Activated T-cell treated with anti-CD3 and anti-CD28 coated beads, Interleukin-2, amount 50 U/mL, for 4 hours (primary cell): ENCODE data around the gene RRAGB. TPM values are rescaled to one million over a fixed set of nuclear protein-coding genes. Genes with fewer than 3 reads are reported as not detected.
"Not testable (repeated sequence)": the region's sequence is repeated elsewhere in the genome, so short reads cannot be mapped to it uniquely, and the experiment has no call there.

Experiments
- ATAC-seq, 2 donors: fragments of 200-7000 bp; cut with Tn5 transposase; one replicate each; pipeline ENCODE4 v1.10.0; 2021
- DNase-seq: peaks from one replicate; pipeline ENCODE4 v3.0.0-alpha.2; 2020
- H3K27me3 Mint-ChIP-seq: one replicate; pipeline ENCODE4 v1.8.0; 2021; ENCODE audit warnings: low read depth, mixed read lengths
- H3K36me3 Mint-ChIP-seq: one replicate; pipeline ENCODE4 v1.8.0; 2022; ENCODE audit warnings: mixed read lengths; ENCODE audit not compliant: insufficient read depth
- H3K4me1 Mint-ChIP-seq: one replicate; pipeline ENCODE4 v1.8.0; 2021; ENCODE audit warnings: low read depth, mixed read lengths
- H3K4me3 Mint-ChIP-seq: one replicate; pipeline ENCODE4 v1.8.0; 2021; ENCODE audit warnings: mild to moderate bottlenecking, moderate library complexity, mixed read lengths
- H3K9me3 Mint-ChIP-seq: one replicate; pipeline ENCODE4 v1.8.0; 2021; ENCODE audit warnings: mixed read lengths
- total RNA-seq, 3 donors: library from RNA; stranded (reverse); gene quantifications; one replicate each; pipeline ENCODE4 v1.2.1, GENCODE V29; 2021

RRAGB gene
- total RNA-seq, 3 donors from 2014 or later, result 4.4 to 8.3 (median 5.2) TPM

- DNase-seq (no peak), ATAC-seq (no peak)
- no peaks in the 10 kb centered on the region for H3K27me3 Mint-ChIP-seq
- peaks cover 42% of the 10 kb centered on the region for H3K36me3 Mint-ChIP-seq
- H3K9me3 Mint-ChIP-seq, result peaks cover 5% of the 10 kb centered on the region
- H3K4me1 Mint-ChIP-seq, result peaks cover 10% of the 10 kb centered on the region
- H3K4me3 Mint-ChIP-seq, result no peak overlapping the region
These were observed 14.3 kb downstream of the RRAGB start for GRCh38 chrX:55731826-55732225.

- Mint-ChIP-seq H3K27me3 (no peaks in the 10 kb centered on the region), H3K9me3 (peaks cover 5% of the 10 kb centered on the region), H3K4me3 (no peak overlapping the region), H3K4me1 (peaks cover 3% of the 10 kb centered on the region), H3K36me3 (peaks cover 25% of the 10 kb centered on the region)
- ATAC-seq, result no peak
- DNase-seq, result no peak
These were observed 21.4 kb downstream of the RRAGB start for GRCh38 chrX:55738969-55739368.

GRCh38 chrX:55742649-55743048 lies 25.1 kb downstream of the RRAGB start:
- Mint-ChIP-seq H3K4me3 (no peak overlapping the region), H3K27me3 (no peaks in the 10 kb centered on the region), H3K9me3 (no peaks in the 10 kb centered on the region), H3K36me3 (peaks cover 19% of the 10 kb centered on the region), H3K4me1 (no peaks in the 10 kb centered on the region)
- DNase-seq (no peak), ATAC-seq (no peak)

- peaks cover 13% of the 10 kb centered on the region for H3K36me3 Mint-ChIP-seq
- not testable (repeated sequence) for DNase-seq, H3K27me3 Mint-ChIP-seq, H3K4me3 Mint-ChIP-seq, H3K9me3 Mint-ChIP-seq, ATAC-seq, H3K4me1 Mint-ChIP-seq
These were observed 30.9 kb downstream of the RRAGB start for GRCh38 chrX:55748463-55748862.

- no peak overlapping the region for H3K4me3 Mint-ChIP-seq
- DNase-seq (no peak), ATAC-seq (no peak)
- no peaks in the 10 kb centered on the region for H3K4me1 Mint-ChIP-seq
- H3K27me3 Mint-ChIP-seq, result no peaks in the 10 kb centered on the region
- H3K9me3 Mint-ChIP-seq, result no peaks in the 10 kb centered on the region
- H3K36me3 Mint-ChIP-seq, result peaks cover 10% of the 10 kb centered on the region
These were observed 32.7 kb downstream of the RRAGB start for GRCh38 chrX:55750256-55750655.

GRCh38 chrX:55754861-55755294 lies 37.3 kb downstream of the RRAGB start:
- DNase-seq, result no peak
- ATAC-seq, result peak; percentile 70 to 93
- Mint-ChIP-seq H3K27me3 (no peaks in the 10 kb centered on the region), H3K4me3 (no peak overlapping the region), H3K4me1 (no peaks in the 10 kb centered on the region), H3K36me3 (peaks cover 15% of the 10 kb centered on the region), H3K9me3 (no peaks in the 10 kb centered on the region)

GRCh38 chrX:55758033-55758432 lies 40.5 kb downstream of the RRAGB start:
- Mint-ChIP-seq H3K4me1 (no peaks in the 10 kb centered on the region), H3K27me3 (no peaks in the 10 kb centered on the region), H3K9me3 (no peaks in the 10 kb centered on the region), H3K4me3 (no peak overlapping the region), H3K36me3 (peaks cover 23% of the 10 kb centered on the region)
- ATAC-seq, result no peak
- no peak for DNase-seq

- Mint-ChIP-seq H3K4me1 (no peaks in the 10 kb centered on the region), H3K9me3 (no peaks in the 10 kb centered on the region), H3K4me3 (no peak overlapping the region), H3K36me3 (peaks cover 28% of the 10 kb centered on the region), H3K27me3 (no peaks in the 10 kb centered on the region)
- ATAC-seq (no peak), DNase-seq (no peak)
These were observed 41.9 kb downstream of the RRAGB start for GRCh38 chrX:55759478-55759877.

GRCh38 chrX:55767100-55767499 lies 49.6 kb downstream of the RRAGB start:
- Mint-ChIP-seq H3K27me3 (no peaks in the 10 kb centered on the region), H3K9me3 (no peaks in the 10 kb centered on the region), H3K36me3 (peaks cover 28% of the 10 kb centered on the region), H3K4me3 (no peak overlapping the region), H3K4me1 (no peaks in the 10 kb centered on the region)
- no peak for DNase-seq
- ATAC-seq, result no peak

- not testable (repeated sequence) for DNase-seq, H3K27me3 Mint-ChIP-seq, ATAC-seq, H3K4me1 Mint-ChIP-seq, H3K4me3 Mint-ChIP-seq, H3K9me3 Mint-ChIP-seq
- peaks cover 36% of the 10 kb centered on the region for H3K36me3 Mint-ChIP-seq
These were observed 56.9 kb downstream of the RRAGB start for GRCh38 chrX:55774419-55774818.

GRCh38 chrX:55777596-55777995 lies 60.0 kb downstream of the RRAGB start:
- DNase-seq (no peak), ATAC-seq (no peak)
- H3K4me1 Mint-ChIP-seq, result no peaks in the 10 kb centered on the region
- peaks cover 4% of the 10 kb centered on the region for H3K9me3 Mint-ChIP-seq
- no peaks in the 10 kb centered on the region for H3K27me3 Mint-ChIP-seq
- H3K4me3 Mint-ChIP-seq, result no peak overlapping the region
- H3K36me3 Mint-ChIP-seq, result peaks cover 20% of the 10 kb centered on the region

GRCh38 chrX:55778322-55778721 lies 60.8 kb downstream of the RRAGB start:
- DNase-seq, result no peak
- no peaks in the 10 kb centered on the region for H3K4me1 Mint-ChIP-seq
- no peaks in the 10 kb centered on the region for H3K27me3 Mint-ChIP-seq
- H3K4me3 Mint-ChIP-seq, result no peak overlapping the region
- ATAC-seq, result no peak
- peaks cover 3% of the 10 kb centered on the region for H3K9me3 Mint-ChIP-seq
- H3K36me3 Mint-ChIP-seq, result peaks cover 19% of the 10 kb centered on the region

- Mint-ChIP-seq H3K27me3 (no peaks in the 10 kb centered on the region), H3K36me3 (peaks cover 2% of the 10 kb centered on the region), H3K4me1 (no peaks in the 10 kb centered on the region), H3K9me3 (peaks cover 3% of the 10 kb centered on the region), H3K4me3 (no peak overlapping the region)
- DNase-seq (no peak), ATAC-seq (no peak)
These were observed 66.2 kb downstream of the RRAGB start for GRCh38 chrX:55783723-55784122.

GRCh38 chrX:55787063-55787462 lies 69.5 kb downstream of the RRAGB start:
- H3K9me3 Mint-ChIP-seq, result peaks cover 3% of the 10 kb centered on the region
- DNase-seq (no peak), ATAC-seq (no peak)
- H3K27me3 Mint-ChIP-seq, result no peaks in the 10 kb centered on the region
- no peaks in the 10 kb centered on the region for H3K4me1 Mint-ChIP-seq
- no peak overlapping the region for H3K4me3 Mint-ChIP-seq
- peaks cover 2% of the 10 kb centered on the region for H3K36me3 Mint-ChIP-seq

- Mint-ChIP-seq H3K4me1 (no peaks in the 10 kb centered on the region), H3K9me3 (peaks cover 3% of the 10 kb centered on the region), H3K4me3 (no peak overlapping the region), H3K36me3 (peaks cover 2% of the 10 kb centered on the region), H3K27me3 (no peaks in the 10 kb centered on the region)
- DNase-seq (no peak), ATAC-seq (no peak)
These were observed 70.2 kb downstream of the RRAGB start for GRCh38 chrX:55787727-55788126.

GRCh38 chrX:55794405-55794804 lies 76.9 kb downstream of the RRAGB start:
- Mint-ChIP-seq H3K4me3 (no peak overlapping the region), H3K27me3 (no peaks in the 10 kb centered on the region), H3K36me3 (no peaks in the 10 kb centered on the region), H3K9me3 (no peaks in the 10 kb centered on the region), H3K4me1 (no peaks in the 10 kb centered on the region)
- DNase-seq, result no peak
- peak; percentile 34 to 38 for ATAC-seq
